KOPT-K1 (cell line): ENCODE results near the gene F8A2.
"Not testable (repeated sequence)": the region's sequence is repeated elsewhere in the genome, so short reads cannot be mapped to it uniquely, and the experiment has no call there.

Experiments
- H3K27ac ChIP-seq: fragments of 200-600 bp; sonication (generic); 2 replicates; pipeline ENCODE4 v1.5.1; 2016; ENCODE audit warnings: antibody characterized with exemption, mild to moderate bottlenecking, low read depth, low read length; ENCODE audit not compliant: poor library complexity, severe bottlenecking
- H3K36me3 ChIP-seq: fragments of 200-600 bp; sonication (generic); 2 replicates; pipeline ENCODE4 v1.5.1; 2017; ENCODE audit warnings: antibody characterized with exemption, mild to moderate bottlenecking, low read length, moderate library complexity; ENCODE audit not compliant: insufficient read depth
- H3K9me3 ChIP-seq: fragments of 200-600 bp; sonication (generic); 2 replicates; pipeline ENCODE4 v1.5.1; 2017; ENCODE audit warnings: antibody characterized with exemption, low read length, mild to moderate bottlenecking; ENCODE audit not compliant: insufficient read depth, poor library complexity, severe bottlenecking

F8A2 gene

DNA sequence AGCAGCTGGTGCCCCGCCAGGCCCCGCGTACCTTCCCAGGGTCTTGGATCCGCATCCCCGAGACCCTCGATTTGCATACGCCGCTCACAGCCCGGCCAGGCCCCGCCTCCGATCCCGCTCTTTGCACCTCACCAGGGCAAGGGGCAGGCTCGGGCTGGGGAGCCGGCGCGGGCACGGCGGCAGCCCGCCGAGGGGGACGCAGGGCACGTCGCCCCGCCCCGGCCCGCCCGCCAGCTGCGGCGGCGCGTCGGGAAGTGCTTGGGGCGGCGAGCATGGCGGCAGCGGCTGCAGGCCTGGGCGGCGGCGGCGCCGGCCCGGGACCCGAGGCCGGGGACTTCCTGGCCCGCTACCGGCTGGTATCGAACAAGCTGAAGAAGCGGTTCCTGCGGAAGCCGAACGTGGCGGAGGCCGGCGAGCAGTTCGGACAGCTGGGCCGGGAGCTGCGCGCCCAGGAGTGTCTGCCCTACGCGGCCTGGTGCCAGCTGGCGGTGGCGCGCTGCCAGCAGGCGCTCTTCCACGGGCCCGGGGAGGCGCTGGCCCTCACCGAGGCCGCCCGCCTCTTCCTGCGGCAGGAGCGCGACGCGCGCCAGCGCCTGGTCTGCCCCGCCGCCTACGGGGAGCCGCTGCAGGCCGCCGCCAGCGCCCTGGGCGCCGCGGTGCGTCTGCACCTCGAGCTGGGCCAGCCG, at the start of gene F8A2:
TSS of gene F8A2 (plus strand) at position 253 of the 686 bp plus-strand sequence. CDS start at position 273, 20 bp downstream.
- not testable (repeated sequence) for H3K9me3 ChIP-seq, H3K36me3 ChIP-seq, H3K27ac ChIP-seq

DNA sequence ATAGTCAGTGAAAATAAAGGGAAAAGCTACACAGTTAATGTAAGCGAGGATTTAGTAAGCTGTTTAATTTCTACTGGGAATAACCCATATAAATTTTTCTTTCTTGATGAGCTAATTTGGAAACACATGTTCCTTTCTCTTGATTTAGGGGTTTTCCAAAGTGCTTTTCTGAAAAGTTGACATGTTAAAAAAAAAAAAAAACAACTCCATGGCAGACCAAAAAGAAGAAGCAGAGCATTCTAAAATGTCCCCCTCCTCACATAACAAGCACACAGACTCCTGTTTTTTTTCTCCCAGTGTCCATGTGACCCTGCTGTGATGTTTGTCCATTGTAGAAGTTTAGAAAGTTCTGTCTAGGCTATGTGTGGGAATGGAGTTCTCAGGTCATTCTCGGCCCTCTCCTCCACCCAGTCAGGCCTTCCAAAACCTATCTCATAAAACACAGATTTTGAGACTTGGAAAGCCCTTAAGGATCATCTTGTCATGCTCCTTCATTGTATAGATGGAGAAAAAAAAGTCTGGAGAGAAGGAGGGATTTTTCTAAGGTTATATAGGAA, 48.3 kb upstream of the F8A2 start:
- Histone ChIP-seq H3K27ac (no peak overlapping the region), H3K9me3 (no peaks in the 10 kb centered on the region)

DNA sequence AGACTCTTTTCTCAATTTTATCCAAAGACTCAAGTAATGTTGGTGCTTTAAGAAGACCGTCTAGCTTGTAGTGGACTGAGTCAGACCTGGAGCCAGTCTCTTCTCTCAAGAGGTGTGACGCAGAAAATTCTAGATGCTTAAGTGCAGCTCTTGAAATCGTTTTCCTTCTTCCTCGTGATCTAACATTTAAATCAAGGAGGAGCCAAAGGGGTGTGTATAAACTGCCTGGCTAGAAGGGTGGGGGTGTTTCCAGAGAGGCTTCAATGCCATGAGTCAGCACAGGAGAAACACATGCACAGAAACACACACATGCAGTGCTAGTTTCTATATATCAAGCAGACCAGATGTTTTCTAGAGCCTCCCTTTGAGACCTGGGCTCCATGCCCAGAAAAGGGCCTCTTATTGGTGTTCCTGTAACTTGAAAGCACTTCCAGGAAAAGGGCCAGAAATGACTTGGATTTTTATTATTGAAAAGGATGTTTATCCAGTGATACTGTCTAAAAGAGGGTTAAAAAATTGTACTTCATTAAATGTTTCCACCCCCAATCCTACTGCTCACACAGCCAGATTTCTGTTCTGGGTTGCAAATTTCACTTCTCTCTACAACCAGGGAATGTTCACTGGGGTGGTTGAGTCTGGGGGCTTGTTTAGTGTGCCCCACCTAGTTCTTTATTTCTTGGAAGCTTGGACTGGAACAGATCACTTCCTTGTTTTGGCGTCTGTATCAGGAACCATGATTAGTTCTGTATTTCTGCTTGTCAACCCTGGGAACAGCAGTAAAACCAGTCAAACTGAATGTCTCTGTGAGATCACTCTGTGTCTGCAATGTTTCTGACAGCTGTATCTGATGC, 47.2 kb upstream of the F8A2 start, which contains the start of gene CLIC2:
TSS of gene CLIC2 (minus strand) at position 129 of the 851 bp plus-strand sequence. CDS start 187 bp downstream, outside the sequence.
- Histone ChIP-seq H3K36me3 (no peaks in the 10 kb centered on the region), H3K9me3 (no peaks in the 10 kb centered on the region), H3K27ac (no peak within 1 kb of the TSS)

More for the DNA sequence above, 48.3 kb upstream of the F8A2 start:
- no peaks in the 10 kb centered on the region for H3K36me3 ChIP-seq

DNA sequence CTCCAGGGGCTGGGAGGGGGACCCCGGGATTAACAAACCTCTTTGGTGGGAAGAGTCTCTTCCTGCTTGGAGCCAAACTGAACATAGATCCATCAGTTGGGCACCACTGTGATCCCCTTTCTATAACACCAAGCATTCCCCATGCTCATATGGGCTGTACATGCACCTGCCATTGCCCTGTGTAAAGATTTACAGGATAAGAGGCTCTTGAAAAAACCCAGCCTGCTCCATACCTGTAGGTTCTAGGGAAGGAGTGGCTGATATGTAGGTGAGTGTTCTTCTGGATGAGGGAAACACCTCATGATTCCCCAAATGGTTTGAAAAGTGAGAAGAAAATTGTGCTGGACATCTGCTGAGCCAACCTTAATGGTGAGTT, 46.6 kb upstream of the F8A2 start:
- not testable (repeated sequence) for H3K27ac ChIP-seq, H3K36me3 ChIP-seq, H3K9me3 ChIP-seq

DNA sequence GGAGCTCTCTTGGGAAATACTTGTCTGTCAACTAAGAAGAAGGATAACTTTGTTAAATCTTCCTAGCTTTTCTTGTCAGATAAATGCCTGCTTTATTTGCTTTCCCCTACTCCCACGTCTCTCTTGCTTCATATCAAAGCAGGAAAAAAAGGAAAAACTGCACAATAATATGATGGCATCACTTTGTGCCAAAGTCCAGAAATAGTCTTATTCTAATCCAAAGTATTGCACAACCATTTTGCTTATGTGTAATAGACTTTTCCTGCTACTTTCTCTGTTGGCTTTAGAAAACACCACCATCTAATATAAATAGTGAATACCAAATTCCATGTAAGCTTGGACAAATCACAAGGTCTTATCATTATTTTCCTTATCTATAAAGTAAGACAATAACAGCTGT, 36.2 kb upstream of the F8A2 start:
- H3K27ac ChIP-seq, H3K36me3 ChIP-seq, H3K9me3 ChIP-seq: not testable (repeated sequence)

DNA sequence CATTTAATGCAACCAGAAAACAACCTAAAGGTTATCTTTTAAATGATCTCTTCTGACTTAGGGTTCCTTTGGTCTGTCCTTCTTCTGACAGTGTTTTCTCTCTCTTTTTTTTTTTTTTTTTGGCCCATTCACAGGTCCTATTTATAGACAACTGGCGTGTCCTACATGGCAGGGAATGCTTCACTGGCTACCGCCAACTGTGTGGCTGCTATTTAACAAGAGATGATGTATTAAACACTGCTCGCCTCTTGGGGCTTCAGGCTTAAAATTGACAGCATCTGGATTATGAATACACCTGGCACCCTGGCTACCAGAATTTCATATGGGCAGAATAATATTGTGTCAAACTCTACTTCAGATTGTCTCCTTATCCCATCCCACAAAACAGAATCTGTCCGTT, 32.4 kb upstream of the F8A2 start:
- H3K36me3 ChIP-seq, H3K9me3 ChIP-seq, H3K27ac ChIP-seq: not testable (repeated sequence)

DNA sequence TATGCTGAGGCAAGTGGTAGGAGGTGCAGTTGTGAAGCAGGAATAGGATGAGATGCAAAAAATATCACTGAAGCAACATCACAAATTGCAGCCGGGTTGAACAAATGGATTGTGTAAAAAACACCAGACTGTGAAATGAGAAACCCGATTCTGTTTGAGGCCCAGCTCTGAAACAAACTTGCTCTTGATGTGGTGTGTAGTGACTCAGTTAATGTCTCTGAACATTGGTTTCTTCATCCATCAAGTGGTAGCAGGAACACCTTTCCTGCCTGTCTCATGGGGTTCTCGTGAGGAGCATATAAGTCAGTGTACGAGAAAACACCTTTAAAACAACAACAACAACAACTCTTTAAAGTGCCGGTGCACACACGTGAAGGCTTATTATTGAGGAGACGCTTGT, 18.2 kb upstream of the F8A2 start:
- H3K36me3 ChIP-seq, H3K9me3 ChIP-seq, H3K27ac ChIP-seq: not testable (repeated sequence)

DNA sequence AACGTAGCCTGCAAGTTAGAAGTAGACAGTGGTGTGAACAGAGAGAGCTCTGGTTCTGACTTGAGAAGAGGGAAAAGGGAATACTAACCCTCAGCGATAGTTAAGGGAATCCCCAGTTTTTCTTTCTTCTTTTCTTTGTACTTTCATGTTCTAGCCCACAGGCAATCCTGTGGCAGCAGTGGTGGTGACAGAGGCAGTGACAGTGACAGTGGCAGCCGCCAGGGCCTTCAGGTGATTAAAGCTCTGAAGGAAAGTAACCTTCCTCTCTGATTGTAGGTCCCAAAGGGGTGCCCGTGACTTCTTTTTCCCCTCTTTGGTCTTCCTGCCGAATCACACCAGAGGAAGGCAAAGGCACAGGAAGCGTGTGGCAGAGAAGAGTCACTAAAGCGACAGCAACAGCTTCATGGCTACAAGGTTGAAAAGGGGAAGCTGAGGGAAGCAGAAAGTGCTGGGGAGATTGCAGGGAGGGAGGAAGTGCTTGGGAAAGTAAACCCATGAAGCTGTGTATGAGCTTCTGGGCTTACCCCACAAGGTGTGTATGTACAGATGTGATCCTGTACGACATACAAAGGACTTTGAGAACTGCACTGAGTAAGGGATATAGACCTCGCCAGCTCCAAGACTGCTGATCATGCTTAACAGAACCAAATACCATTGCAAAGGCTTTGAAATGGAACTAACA, 8.0 kb upstream of the F8A2 start:
- H3K27ac ChIP-seq, H3K36me3 ChIP-seq, H3K9me3 ChIP-seq: not testable (repeated sequence)

DNA sequence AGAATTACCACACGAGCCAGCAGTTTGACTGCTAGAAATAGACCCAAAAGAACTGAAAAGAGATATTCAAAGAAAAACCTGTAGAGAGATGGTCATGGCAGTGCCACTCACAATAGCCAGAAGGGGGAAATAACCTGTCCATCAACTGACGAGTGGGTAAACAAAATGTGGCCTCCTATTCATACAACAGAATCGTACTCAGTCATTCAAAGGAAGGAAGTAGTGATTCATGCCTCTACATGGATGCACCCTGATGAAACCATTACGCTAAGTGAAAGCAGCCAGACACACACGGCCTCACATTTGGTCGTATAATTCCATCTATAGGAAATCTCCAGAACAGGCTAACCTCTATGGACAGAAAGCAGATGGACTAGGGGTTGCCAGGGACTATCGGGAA, 2.1 kb upstream of the F8A2 start:
- H3K27ac ChIP-seq, H3K9me3 ChIP-seq, H3K36me3 ChIP-seq: not testable (repeated sequence)

DNA sequence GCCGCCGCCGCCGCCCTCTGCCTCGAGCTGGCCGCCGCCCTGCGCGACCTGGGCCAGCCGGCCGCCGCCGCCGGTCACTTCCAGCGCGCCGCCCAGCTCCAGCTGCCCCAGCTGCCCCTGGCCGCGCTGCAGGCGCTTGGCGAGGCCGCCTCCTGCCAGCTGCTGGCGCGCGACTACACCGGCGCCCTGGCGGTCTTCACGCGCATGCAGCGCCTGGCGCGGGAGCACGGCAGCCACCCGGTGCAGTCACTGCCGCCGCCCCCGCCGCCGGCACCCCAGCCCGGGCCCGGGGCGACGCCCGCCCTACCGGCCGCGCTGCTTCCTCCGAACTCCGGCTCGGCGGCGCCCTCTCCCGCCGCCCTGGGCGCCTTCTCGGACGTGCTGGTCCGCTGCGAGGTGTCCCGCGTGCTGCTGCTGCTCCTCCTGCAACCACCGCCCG, 653 bp downstream of the F8A2 start:
- H3K9me3 ChIP-seq, H3K36me3 ChIP-seq, H3K27ac ChIP-seq: not testable (repeated sequence)

DNA sequence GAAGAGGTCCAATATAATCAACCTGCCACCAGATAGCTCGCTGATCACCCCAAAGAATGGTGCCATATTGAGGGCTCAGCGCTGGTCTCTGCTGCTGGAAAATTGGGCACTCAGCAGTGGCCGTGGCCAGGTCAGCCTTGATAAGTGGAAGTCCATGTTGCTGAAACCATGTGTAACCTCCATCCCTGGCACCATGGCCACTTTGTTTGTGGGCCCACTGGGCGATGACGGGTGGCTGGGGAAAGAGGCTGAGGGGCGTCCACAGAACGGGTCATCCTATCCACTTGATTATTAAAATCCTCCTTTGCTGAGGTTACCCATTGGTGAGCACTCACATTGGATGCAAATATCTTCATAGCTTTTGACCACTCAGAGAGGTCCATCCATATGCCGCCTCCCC, 7.7 kb downstream of the F8A2 start:
- H3K27ac ChIP-seq: no peak overlapping the region
- peaks cover 6% of the 10 kb centered on the region for H3K9me3 ChIP-seq
- no peaks in the 10 kb centered on the region for H3K36me3 ChIP-seq

DNA sequence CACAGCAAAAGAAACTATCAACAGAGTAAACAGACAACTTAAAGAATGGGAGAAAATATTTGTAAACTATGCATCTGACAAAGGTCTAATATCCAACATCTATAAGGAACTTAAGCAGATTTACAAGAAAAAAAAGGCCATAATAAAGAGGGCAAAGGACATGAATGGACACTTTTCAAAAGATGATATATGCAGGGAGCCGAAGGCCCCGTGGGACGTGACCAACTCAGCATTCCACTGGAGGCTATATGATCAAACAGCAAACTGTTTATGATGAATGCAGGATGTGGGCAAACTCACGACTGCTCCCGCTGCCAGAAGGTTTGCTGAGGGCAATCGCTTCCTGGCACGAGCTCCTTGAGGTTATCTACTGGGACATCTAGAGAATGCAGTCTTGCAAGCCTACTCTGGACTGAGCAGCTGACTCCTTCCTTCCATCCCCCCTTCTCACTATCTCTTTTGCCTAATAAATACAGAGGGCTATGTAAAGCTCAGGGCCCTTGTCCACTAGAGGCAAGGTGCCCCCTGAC, 12.9 kb downstream of the F8A2 start:
- H3K9me3 ChIP-seq, H3K27ac ChIP-seq, H3K36me3 ChIP-seq: not testable (repeated sequence)

DNA sequence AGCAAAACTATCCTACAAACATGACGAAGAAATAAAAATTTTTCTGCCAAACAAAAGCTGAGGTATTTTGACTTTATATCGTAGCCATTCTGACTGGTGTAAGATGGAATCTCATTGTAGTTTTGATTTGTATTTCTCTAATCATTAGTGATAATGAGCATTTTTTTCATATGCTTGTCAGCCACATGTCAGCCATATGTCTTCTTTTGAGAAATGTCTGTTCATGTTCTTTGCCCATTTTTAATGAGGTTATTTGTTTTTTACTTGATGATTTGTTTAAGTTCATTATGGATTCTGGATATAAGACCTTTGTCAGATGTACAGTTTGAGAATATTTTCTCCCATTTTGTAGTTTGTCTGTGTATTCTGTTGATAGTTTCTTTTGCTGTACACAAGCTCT, 24.5 kb downstream of the F8A2 start:
- Histone ChIP-seq H3K9me3 (peaks cover 21% of the 10 kb centered on the region), H3K27ac (no peak overlapping the region), H3K36me3 (no peaks in the 10 kb centered on the region)

DNA sequence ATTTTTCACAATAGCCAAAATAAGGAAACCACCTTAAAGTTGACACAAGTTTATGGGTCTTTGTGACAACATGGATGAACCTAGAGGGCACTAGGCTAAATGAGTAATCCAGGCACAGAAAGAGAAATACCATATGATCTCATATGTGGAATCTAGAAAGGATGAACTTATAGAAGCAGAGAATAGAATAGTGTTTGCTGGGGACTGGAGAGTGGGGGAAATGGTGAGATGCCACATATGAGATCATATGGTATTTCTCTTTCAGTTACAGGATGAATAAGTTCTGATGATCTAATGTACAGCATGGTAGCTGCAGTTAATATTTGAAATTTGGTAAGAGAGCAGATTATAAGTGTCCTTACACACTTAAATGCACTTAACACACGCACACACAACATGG, 35.9 kb downstream of the F8A2 start:
- Histone ChIP-seq H3K36me3 (no peaks in the 10 kb centered on the region), H3K9me3 (no peaks in the 10 kb centered on the region), H3K27ac (no peak overlapping the region)
